ENCODE data around the gene CAMKMT. TPM values are rescaled to one million over a fixed set of nuclear protein-coding genes. Genes with fewer than 3 reads are reported as not detected.

CAMKMT gene
- total RNA-seq, 4 donors from 2014 or later: 9.8 to 33.0 (median 18.7) TPM

GRCh38 chr2:44358503-44358902 is 3.2 kb upstream of the CAMKMT start:
- H3K9me3 ChIP-seq: no peaks in the 10 kb centered on the region
- TF ChIP-seq, protein P1, sequence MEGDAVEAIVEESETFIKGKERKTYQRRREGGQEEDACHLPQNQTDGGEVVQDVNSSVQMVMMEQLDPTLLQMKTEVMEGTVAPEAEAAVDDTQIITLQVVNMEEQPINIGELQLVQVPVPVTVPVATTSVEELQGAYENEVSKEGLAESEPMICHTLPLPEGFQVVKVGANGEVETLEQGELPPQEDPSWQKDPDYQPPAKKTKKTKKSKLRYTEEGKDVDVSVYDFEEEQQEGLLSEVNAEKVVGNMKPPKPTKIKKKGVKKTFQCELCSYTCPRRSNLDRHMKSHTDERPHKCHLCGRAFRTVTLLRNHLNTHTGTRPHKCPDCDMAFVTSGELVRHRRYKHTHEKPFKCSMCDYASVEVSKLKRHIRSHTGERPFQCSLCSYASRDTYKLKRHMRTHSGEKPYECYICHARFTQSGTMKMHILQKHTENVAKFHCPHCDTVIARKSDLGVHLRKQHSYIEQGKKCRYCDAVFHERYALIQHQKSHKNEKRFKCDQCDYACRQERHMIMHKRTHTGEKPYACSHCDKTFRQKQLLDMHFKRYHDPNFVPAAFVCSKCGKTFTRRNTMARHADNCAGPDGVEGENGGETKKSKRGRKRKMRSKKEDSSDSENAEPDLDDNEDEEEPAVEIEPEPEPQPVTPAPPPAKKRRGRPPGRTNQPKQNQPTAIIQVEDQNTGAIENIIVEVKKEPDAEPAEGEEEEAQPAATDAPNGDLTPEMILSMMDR (IDR thresholded peaks at IDR 0.05): no peak
- no peak for TF ChIP-seq POLR2A (IDR thresholded peaks at IDR 0.05)
- H3K27ac ChIP-seq: no peak overlapping the region
- peak; percentile 42 to 81 (median 52) for DNase-seq
- H3K4me1 ChIP-seq: peaks cover 0 to 36% (median 6%) of the 10 kb centered on the region in 4 donors
- no peaks in the 10 kb centered on the region for H3K27me3 ChIP-seq
- H3K36me3 ChIP-seq: no peaks in the 10 kb centered on the region
- H3K4me3 ChIP-seq: no peak overlapping the region

GRCh38 chr2:44360749-44361329 is 908 bp upstream of the CAMKMT start:
- TF ChIP-seq, protein P1 (IDR thresholded peaks at IDR 0.05): peak in 1 of 6 experiments; percentile 2
- TF ChIP-seq POLR2A (IDR thresholded peaks at IDR 0.05): no peak
- Histone ChIP-seq H3K4me3 (peak overlapping the region; percentile 72 to 88 (median 78)), H3K27ac (peak overlapping the region; percentile 86 to 91 (median 90)), H3K4me1 (peaks cover 0 to 36% (median 6%) of the 10 kb centered on the region in 4 donors), H3K27me3 (no peaks in the 10 kb centered on the region), H3K36me3 (no peaks in the 10 kb centered on the region), H3K9me3 (no peaks in the 10 kb centered on the region)
- peak in 1 of 3 donors; percentile 17 for DNase-seq

GRCh38 chr2:44362207-44363015 is 664 bp downstream of the CAMKMT start:
- no peaks in the 10 kb centered on the region for H3K27me3 ChIP-seq
- H3K36me3 ChIP-seq: no peaks in the 10 kb centered on the region
- peak overlapping the region; percentile 86 to 91 (median 90) for H3K27ac ChIP-seq
- TF ChIP-seq POLR2A (IDR thresholded peaks at IDR 0.05): no peak
- TF ChIP-seq, protein P1 (IDR thresholded peaks at IDR 0.05): no peak
- no peaks in the 10 kb centered on the region for H3K9me3 ChIP-seq
- DNase-seq: peak; percentile 31 to 67 (median 66)
- H3K4me3 ChIP-seq: peak overlapping the region; percentile 72 to 88 (median 78)
- H3K4me1 ChIP-seq: peaks cover 0 to 36% (median 6%) of the 10 kb centered on the region in 4 donors

DNA sequence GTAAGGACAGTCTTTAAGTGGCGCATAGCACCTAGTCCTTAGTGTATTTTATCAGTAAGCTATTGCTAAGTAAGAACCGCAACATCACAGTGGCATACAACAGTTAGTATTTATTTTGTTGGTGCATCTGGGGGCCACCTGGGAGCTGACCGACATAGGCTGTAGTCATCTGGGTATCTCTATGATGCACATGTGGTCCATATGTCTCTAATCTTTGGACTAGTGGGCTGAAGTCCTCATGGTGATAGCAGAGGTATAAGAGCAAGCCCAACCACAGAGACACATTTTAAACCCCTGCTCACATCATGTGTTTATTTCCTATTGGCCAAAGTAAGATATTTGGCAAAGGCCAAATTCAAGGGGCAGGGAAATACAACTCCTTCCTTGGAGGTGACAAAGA is 2.9 kb downstream of the CAMKMT start:
- Histone ChIP-seq H3K36me3 (no peaks in the 10 kb centered on the region), H3K27ac (no peak overlapping the region)
- TF ChIP-seq, protein P1 (IDR thresholded peaks at IDR 0.05): no peak
- TF ChIP-seq POLR2A (IDR thresholded peaks at IDR 0.05): no peak

DNA sequence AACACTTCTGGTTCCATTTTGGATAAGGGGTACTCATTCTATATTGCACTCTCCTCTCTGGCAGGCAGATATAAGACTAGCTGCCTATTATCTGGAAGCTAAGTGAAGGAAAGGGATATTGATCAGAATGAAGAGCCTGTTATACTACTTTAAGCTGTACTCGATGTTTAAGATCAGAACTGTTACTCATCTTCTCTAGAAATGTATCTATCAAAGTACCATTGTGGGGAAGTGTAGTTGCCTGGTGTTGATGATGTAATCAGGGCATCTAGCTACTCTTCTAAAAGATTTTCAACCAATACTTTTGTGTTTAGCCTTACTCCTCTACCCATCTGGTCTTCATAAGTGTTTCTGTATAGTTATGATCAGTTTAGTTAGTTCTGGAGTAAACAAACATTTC is 5.8 kb downstream of the CAMKMT start:
- DNase-seq: no peak
- no peaks in the 10 kb centered on the region for H3K36me3 ChIP-seq

More for the DNA sequence above, 2.9 kb downstream of the CAMKMT start:
- H3K9me3 ChIP-seq: no peaks in the 10 kb centered on the region
- no peak for DNase-seq
- H3K27me3 ChIP-seq: no peaks in the 10 kb centered on the region
- peaks cover 0 to 20% (median 2%) of the 10 kb centered on the region in 4 donors for H3K4me1 ChIP-seq
- H3K4me3 ChIP-seq: no peak overlapping the region

More for the DNA sequence above, 5.8 kb downstream of the CAMKMT start:
- no peak for TF ChIP-seq POLR2A (IDR thresholded peaks at IDR 0.05)
- TF ChIP-seq, protein P1 (IDR thresholded peaks at IDR 0.05): no peak
- H3K9me3 ChIP-seq: no peaks in the 10 kb centered on the region
- peaks cover 0 to 7% (median 0%) of the 10 kb centered on the region in 4 donors for H3K4me1 ChIP-seq
- H3K27ac ChIP-seq: no peak overlapping the region
- no peak overlapping the region for H3K4me3 ChIP-seq
- H3K27me3 ChIP-seq: no peaks in the 10 kb centered on the region

Data from Peyer's patch (tissue), 4 donors.